DMS 273 treated with DMSO at 0.1 percent for 48 hours (cell line): Measurements from ENCODE around the gene GDA.

Experiments
- DNase-seq: peaks from one replicate; lab custom pipeline; 2025; lab: John Stamatoyannopoulos, UW

GDA gene

GRCh38 chr9:72150661-72151060 is 1.4 kb downstream of the GDA start:
- no peak for DNase-seq

GRCh38 chr9:72151104-72151503 is 1.9 kb downstream of the GDA start:
- DNase-seq: no peak

DNA sequence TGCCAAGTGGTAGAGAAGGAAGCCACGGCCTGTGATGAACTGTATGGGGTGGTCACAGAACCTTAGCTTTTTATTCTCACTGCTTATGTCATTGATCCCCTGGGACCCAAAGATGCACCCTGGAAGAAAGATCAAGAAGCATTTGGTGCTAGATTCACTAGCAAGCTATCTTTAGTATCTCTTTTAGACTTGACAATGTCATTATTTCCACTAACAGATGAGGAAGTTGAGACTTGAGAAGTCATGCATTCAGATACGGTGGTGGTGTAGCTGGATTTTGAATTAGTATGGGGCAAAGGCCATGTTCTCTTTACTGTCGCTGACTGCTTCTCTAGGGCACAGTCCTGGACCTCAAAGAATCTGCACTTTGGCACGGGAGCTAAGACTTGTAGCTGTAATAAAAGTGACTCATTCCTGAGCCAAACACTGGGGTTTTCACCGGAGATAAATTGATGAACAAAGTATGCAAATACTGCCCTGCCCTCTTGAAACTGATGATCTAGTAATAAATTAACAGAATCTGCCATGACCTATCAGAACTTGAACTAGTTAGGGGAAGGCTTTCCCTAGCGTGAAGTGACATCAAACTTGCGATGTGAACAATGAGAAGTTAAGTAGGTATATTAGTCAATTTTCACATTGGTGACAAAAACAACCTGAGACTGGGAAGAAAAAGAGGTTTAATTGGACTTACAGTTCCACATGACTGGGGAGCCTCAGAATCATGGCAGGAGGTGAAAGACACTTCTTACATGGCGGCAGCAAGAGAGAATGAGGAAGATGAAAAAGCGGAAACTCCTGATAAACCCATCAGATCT is 5.4 kb downstream of the GDA start:
- DNase-seq: no peak

DNA sequence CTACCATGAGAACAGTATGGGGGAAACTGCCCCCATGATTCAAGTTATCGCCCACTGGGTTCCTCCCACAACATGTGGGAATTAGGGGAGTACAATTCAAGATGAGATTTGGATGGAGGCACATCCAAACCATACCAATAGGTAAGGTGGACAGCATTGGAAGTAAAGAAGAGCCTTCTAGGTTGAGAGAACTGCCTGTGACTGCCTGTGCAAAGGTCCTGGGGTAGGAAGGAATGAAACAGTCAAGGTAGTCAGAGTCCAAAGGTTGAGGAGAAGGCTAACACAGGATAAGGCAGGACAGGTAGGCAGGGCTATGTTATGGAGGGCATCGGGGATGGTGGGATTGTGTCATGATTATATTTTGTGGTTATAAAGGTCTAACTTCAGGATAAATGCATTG is 6.1 kb downstream of the GDA start:
- DNase-seq: no peak

- DNase-seq: no peak
Observed at GRCh38 chr9:72156586-72156985, 7.3 kb downstream of the GDA start.

GRCh38 chr9:72158680-72159079 is 9.4 kb downstream of the GDA start:
- no peak for DNase-seq

DNA sequence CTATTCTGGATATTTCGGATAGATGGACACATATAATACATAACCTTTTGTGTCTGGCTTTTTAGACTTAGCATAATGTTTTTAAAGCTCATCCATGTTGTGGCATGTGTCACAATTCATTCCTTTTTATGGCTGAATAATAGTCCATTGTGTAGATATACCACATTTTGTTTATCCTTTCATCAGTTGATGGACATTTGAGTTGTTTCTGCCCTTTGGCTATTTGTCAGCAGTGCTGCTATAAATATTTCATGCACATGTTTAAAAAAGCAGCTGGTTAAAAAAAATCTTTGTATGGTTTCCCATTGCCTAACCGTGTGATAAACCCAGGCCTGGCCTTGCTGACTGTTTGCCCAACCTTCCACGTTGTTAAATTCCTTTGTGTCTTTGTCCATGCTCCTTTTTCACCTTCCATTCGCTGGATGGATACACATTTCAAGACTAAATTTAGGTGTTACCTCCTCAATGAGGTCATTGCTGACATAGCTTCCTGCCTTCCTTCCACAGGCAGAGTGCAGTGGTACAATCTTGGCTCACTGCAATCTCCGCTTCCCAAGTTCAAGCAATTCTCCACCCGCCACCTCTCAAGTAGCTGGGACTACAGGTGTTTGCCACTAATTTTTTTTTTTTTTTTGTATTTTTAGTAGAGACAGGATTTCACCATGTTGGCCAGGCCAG is 11.3 kb downstream of the GDA start:
- no peak for DNase-seq

GRCh38 chr9:72165326-72165725 is 16.1 kb downstream of the GDA start:
- DNase-seq: no peak

- no peak for DNase-seq
Observed at GRCh38 chr9:72165821-72166547, 16.7 kb downstream of the GDA start.

DNA sequence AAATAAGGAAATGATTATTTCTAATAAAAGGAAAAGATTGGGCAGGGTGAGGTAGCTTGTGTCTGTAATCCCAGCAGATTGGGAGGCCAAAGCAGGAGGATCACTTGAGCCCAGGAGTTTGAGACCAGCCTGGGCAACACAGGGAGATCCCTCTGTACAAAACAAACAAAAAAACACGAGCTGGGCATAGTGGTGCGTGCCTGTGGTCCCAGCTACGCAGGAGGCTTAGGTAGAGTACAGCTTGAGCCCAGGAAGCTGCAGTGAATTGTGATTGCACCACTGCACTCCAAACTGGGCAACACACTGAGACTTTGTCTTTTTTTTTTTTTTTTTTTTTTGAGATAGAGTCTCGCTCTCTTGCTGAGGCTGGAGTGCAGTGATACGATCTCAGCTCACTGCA is 18.8 kb downstream of the GDA start:
- no peak for DNase-seq

GRCh38 chr9:72169178-72169577 is 19.9 kb downstream of the GDA start:
- no peak for DNase-seq

- no peak for DNase-seq
Observed at GRCh38 chr9:72173080-72173479, 23.8 kb downstream of the GDA start.

GRCh38 chr9:72185561-72185960 is 36.3 kb downstream of the GDA start:
- peak; percentile 1 for DNase-seq

- no peak for DNase-seq
Observed at GRCh38 chr9:72187121-72187695, 38.0 kb downstream of the GDA start.

GRCh38 chr9:72188232-72188631 is 39.0 kb downstream of the GDA start:
- no peak for DNase-seq

- no peak for DNase-seq
Observed at GRCh38 chr9:72193478-72193881, 44.2 kb downstream of the GDA start.

DNA sequence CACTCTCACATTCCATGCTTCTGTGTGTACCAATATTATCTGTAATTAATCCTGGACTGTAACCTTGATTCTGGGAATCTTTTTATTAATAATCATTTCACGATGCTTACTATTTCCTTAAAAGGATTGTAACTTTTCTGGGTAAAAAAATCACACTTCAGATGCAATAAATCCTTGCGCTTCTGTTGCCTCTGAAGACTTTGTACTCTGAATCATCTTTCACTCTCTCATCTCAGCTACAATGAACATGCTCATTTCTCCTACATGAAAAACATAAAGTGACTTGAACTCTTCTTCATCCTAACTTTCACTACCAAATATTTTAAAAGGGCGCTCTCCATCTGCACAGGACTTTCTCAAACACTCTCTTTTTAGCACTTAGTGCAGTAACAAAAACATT is 50.0 kb downstream of the GDA start:
- no peak for DNase-seq

DNA sequence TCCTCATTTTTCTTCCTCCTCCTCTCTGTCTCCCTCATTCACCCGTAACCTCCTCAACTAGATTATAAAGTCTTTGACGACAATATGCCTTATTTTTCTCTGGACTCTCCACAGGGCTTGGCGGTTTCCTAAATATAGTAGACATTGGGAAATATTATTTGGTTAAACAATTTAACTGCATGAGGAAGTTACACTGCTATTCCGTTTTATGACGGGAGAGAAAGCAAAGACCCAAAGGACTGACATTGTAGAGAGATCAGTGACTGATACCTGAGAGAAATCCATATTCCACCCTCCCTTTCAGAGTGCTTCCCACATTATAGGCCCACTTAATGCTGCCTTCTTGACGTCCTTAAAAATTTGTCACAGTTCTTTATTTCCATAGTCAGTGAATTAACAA is 51.2 kb downstream of the GDA start:
- DNase-seq: no peak

- no peak for DNase-seq
Observed at GRCh38 chr9:72202009-72202408, 52.8 kb downstream of the GDA start.

DNA sequence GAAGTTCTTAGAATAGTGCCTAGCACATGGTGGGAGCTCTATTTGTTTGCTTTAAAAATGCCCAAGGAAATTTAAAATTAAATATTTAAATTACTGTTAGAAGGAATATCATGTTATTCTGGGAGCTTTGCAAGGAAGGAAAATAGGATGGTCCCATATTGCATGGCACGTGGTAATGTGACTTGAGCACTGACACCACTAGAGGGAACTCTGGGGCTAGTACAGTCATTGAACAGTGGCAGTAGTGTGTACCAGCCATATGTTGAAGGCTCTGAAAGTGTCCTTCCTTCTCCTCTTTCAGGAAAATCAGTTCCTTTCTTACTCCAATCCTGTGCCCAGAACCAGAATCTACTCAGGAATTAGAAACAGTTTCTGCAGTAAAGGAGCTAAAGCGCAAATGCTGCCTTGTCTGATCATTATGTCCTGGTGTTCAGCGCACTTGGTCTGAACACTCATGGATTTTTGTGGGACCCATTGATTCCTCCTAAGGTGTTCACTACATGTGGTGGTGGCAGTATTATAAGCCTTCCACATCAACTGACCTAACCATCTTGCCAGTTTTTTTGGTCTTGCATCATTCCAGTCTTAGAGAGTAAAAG is 54.1 kb downstream of the GDA start:
- peak; percentile 4 for DNase-seq

DNA sequence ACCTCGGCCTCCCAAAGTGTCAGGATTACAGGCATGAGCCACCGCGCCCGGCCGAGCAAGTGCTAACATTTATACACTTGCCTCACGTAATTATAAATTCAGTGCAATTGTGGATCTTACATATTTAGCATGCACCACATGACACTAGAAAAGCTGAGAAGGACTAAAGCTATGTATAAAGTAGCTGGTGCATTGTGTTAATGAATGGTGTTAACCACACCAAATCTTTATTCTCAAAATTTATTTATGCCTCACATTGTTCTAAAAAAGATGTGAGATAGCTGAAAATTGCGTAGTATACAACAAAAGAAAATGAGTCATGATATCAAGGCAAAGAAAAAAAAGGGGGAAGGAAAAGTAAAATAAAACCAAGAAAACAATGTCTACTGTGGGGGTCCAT is 54.8 kb downstream of the GDA start:
- DNase-seq: no peak

- no peak for DNase-seq
Observed at GRCh38 chr9:72205513-72205912, 56.3 kb downstream of the GDA start.
